Subcutaneous adipose tissue (tissue), 4 donors: ENCODE data around the gene ZNF444. TPM values are rescaled to one million over a fixed set of nuclear protein-coding genes. Genes with fewer than 3 reads are reported as not detected.

Experiments used
- CTCF ChIP-seq: fragments of 450-650 bp; IDR thresholded peaks from one replicate; pipeline ENCODE4 v1.5.1; 2016; ENCODE audit warnings: low read depth, mild to moderate bottlenecking, control low read depth, antibody characterized with exemption, moderate library complexity
- small RNA-seq: library from RNA; depleted of rRNA; stranded (forward); fragments of <200 nt; gene quantifications from one replicate; pipeline ENCODE3, GENCODE V24; 2016
- total RNA-seq, 4 donors: library from RNA; depleted of rRNA; stranded (reverse); fragments of >200 nt; gene quantifications; one replicate each; pipeline ENCODE4 v1.1.0, GENCODE V29; 2016

ZNF444 gene
- total RNA-seq, 4 donors from 2014 or later: 5.4 to 35.6 (median 11.3) TPM

- TF ChIP-seq CTCF: no peak
These were observed 60.9 kb downstream of the ZNF444 start, which contains the start of gene ZSCAN5C for GRCh38 chr19:56201973-56202372. Gene ZSCAN5C (plus strand): TSS chr19:56202273. CDS start chr19:56205914, 3,641 bp downstream.

GRCh38 chr19:56209091-56209490, 68.0 kb downstream of the ZNF444 start:
- TF ChIP-seq CTCF: no peak

Small RNA genes within 50 kb of the gene (small RNA-seq; reads per million reads assigned to genes)
- gene AC024580.2 (not detected), gene RF00019 (0.49 reads per million)

Other genes starting within 250 kb of the ZNF444 start
- gene NLRP13, start 209.0 kb upstream of the ZNF444 start, total RNA-seq: not detected
- not detected for gene NLRP8, start 193.5 kb upstream of the ZNF444 start, total RNA-seq
- gene NLRP5, start 154.5 kb upstream of the ZNF444 start, total RNA-seq: not detected
- 10 to 100 TPM in 1 of 4 donors, 1 to 10 TPM in 3; 3.6 to 11.7 (median 5.7) TPM for gene ZNF787, start 20.0 kb upstream of the ZNF444 start, total RNA-seq
- not detected for gene GALP, start 34.7 kb downstream of the ZNF444 start, total RNA-seq
- gene ZSCAN5B, start 56.5 kb downstream of the ZNF444 start, total RNA-seq: not detected
- gene ZSCAN5C, start 61.0 kb downstream of the ZNF444 start, total RNA-seq: not detected
- 1 to 10 TPM in 1 of 4 donors, not detected in 3; 2.3 TPM for gene EDDM13, start 131.5 kb downstream of the ZNF444 start, total RNA-seq
- gene ZSCAN5A, start 173.6 kb downstream of the ZNF444 start, total RNA-seq: 1 to 10 TPM; 5.9 to 10.0 (median 7.0) TPM